Testis (tissue), 3 donors: ENCODE results near the gene C1S. TPM values are rescaled to one million over a fixed set of nuclear protein-coding genes. Genes with fewer than 3 reads are reported as not detected.

Experiments
- DNase-seq: peaks from one replicate; pipeline ENCODE4 v3.0.0-alpha.2; 2019
- H3K27ac ChIP-seq, 2 donors: fragments of 200-600 bp; sonication (generic); one replicate each; pipeline ENCODE4 v1.5.1; 2019
- H3K27me3 ChIP-seq: fragments of 200-600 bp; sonication (generic); one replicate; pipeline ENCODE4 v1.5.1; 2019
- H3K36me3 ChIP-seq: fragments of 200-600 bp; sonication (generic); one replicate; pipeline ENCODE4 v1.5.1; 2017; ENCODE audit warnings: low read depth; ENCODE audit errors: missing control alignments
- H3K4me1 ChIP-seq: fragments of 200-600 bp; sonication (generic); one replicate; pipeline ENCODE4 v1.5.1; 2019
- H3K4me3 ChIP-seq, 2 donors: fragments of 200-600 bp; sonication (generic); one replicate each; pipeline ENCODE4 v1.5.1; 2017 to 2019
- H3K9me3 ChIP-seq: fragments of 200-600 bp; sonication (generic); one replicate; pipeline ENCODE4 v1.5.1; 2017
- POLR2A ChIP-seq: fragments of 450-650 bp; IDR thresholded peaks from one replicate; pipeline ENCODE4 v1.6.1; 2017; ENCODE audit warnings: antibody characterized with exemption, mild to moderate bottlenecking, moderate library complexity
- WGBS, 2 donors: methylation state at CpG; one replicate each; pipeline ENCODE4 v1.1.5; 2018; 5-methylcytosine and 5-hydroxymethylcytosine counted together
- intact Hi-C: fragments of 100-400 bp; cut with DNase I; formaldehyde crosslinking; loops from one replicate; pipeline ENCODE4 v1.15.1; 2023; ENCODE audit warnings: low total_unique reads
- polyA plus RNA-seq: library from polyadenylated mRNA; stranded (reverse); fragments of 350-450 nt; fragmentation: Illumina TruSeq; extraction: RNeasy Lipid Tissue Mini Kit (QIAGEN cat#74804); gene quantifications from one replicate; pipeline ENCODE4 v1.2.3, GENCODE V29; 2014; ENCODE audit warnings: low read depth, low replicate concordance; ENCODE audit not compliant: insufficient read depth
- total RNA-seq, 2 donors: library from RNA; depleted of rRNA; stranded (reverse); fragments of >200 nt; gene quantifications; one replicate each; pipeline ENCODE4 v1.2.3, GENCODE V29; 2016
- TF ChIP-seq, protein P1 (sequence below), 3 experiments: fragments of 450-650 bp in 2 of 3; fragments of 200-600 bp in 1 of 3; sonication (generic) in 1 of 3; IDR thresholded peaks; one replicate each; pipeline ENCODE4 v1.5.1; 2016 to 2019; ENCODE audit warnings: antibody characterized with exemption in 3 of 3, mild to moderate bottlenecking in 2 of 3, moderate library complexity in 1 of 3

C1S gene
- total and polyA plus RNA-seq, 3 donors from 2014 or later = 86.1 to 271 (median 190) TPM

DNA sequence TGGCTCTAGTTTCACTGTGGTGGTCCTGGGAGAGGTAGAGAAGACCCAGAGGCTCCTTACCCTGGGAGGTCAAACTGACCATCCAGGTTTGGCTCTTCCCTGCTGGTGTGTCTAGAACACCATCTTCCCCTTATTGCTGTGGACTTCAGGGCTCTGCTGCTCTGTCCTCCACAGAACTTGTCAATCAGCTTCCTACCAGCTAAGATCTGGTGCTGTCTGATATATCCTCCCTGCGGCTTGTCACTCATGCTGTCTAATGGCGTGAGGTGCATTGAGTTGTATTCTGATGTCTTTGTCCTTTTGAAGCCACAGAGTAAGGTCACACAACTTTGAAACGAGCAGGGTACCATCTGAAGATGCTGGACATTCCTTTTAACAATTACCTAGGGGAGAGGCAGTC is 55.7 kb downstream of the C1S start:
- no peak for DNase-seq
- Histone ChIP-seq H3K27ac (no peak overlapping the region), H3K36me3 (no peaks in the 10 kb centered on the region), H3K9me3 (no peaks in the 10 kb centered on the region), H3K4me3 (no peak overlapping the region), H3K27me3 (no peaks in the 10 kb centered on the region), H3K4me1 (peaks cover 17% of the 10 kb centered on the region)
- WGBS, 2 donors = 90% methylated on average over 3 of the region's 3 CpGs
- intact Hi-C loops = no loop called here
- TF ChIP-seq, protein P1, sequence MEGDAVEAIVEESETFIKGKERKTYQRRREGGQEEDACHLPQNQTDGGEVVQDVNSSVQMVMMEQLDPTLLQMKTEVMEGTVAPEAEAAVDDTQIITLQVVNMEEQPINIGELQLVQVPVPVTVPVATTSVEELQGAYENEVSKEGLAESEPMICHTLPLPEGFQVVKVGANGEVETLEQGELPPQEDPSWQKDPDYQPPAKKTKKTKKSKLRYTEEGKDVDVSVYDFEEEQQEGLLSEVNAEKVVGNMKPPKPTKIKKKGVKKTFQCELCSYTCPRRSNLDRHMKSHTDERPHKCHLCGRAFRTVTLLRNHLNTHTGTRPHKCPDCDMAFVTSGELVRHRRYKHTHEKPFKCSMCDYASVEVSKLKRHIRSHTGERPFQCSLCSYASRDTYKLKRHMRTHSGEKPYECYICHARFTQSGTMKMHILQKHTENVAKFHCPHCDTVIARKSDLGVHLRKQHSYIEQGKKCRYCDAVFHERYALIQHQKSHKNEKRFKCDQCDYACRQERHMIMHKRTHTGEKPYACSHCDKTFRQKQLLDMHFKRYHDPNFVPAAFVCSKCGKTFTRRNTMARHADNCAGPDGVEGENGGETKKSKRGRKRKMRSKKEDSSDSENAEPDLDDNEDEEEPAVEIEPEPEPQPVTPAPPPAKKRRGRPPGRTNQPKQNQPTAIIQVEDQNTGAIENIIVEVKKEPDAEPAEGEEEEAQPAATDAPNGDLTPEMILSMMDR (IDR thresholded peaks at IDR 0.05) = no peak
- no peak for TF ChIP-seq POLR2A

DNA sequence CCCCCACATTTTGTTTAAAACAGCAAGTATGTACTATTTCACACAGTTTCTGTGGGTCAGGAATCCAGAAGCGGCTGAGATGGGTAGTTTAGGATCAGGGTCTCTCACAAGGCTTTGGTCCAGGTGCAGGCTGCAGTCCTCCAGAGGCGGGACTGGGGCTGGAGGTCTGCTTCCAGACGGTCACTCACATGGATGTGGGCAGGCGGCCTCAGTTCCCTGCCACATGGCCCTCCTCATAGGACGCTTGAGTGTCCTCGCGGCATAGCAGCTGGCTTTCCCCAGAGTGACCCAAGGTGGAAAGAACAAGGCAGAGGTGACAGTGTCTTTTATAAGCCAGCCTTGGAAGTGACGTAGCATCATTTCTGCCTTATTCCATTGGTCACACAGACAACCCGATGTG is 56.4 kb downstream of the C1S start:
- Histone ChIP-seq H3K27me3 (no peaks in the 10 kb centered on the region), H3K4me3 (no peak overlapping the region), H3K27ac (no peak overlapping the region), H3K36me3 (no peaks in the 10 kb centered on the region), H3K9me3 (no peaks in the 10 kb centered on the region), H3K4me1 (peaks cover 12% of the 10 kb centered on the region)
- 91 to 97% methylated on average over 9 of the region's 9 CpGs for WGBS, 2 donors
- DNase-seq = no peak
- intact Hi-C loops = no loop called here
- TF ChIP-seq, protein P1 (IDR thresholded peaks at IDR 0.05) = no peak
- no peak for TF ChIP-seq POLR2A

GRCh38 chr12:7117670-7118069 is 57.2 kb downstream of the C1S start:
- H3K27ac ChIP-seq = no peak overlapping the region
- intact Hi-C loops = no loop called here
- H3K27me3 ChIP-seq = no peaks in the 10 kb centered on the region
- DNase-seq = no peak
- WGBS, 2 donors = 92% methylated on average over 3 of the region's 3 CpGs
- no peaks in the 10 kb centered on the region for H3K36me3 ChIP-seq
- no peak overlapping the region for H3K4me3 ChIP-seq
- no peak for TF ChIP-seq POLR2A
- TF ChIP-seq, protein P1 (IDR thresholded peaks at IDR 0.05) = no peak
- H3K9me3 ChIP-seq = no peaks in the 10 kb centered on the region
- H3K4me1 ChIP-seq = peaks cover 8% of the 10 kb centered on the region

- Histone ChIP-seq H3K9me3 (no peaks in the 10 kb centered on the region), H3K36me3 (no peaks in the 10 kb centered on the region), H3K4me3 (no peak overlapping the region), H3K27me3 (no peaks in the 10 kb centered on the region), H3K27ac (no peak overlapping the region), H3K4me1 (peaks cover 12% of the 10 kb centered on the region)
- no peak for DNase-seq
- intact Hi-C loops = no loop called here
- WGBS, 2 donors = 75 to 95% methylated on average over 3 of the region's 3 CpGs
- no peak for TF ChIP-seq POLR2A
- TF ChIP-seq, protein P1 (IDR thresholded peaks at IDR 0.05) = no peak
Observed at GRCh38 chr12:7118881-7119280, 58.4 kb downstream of the C1S start.

DNA sequence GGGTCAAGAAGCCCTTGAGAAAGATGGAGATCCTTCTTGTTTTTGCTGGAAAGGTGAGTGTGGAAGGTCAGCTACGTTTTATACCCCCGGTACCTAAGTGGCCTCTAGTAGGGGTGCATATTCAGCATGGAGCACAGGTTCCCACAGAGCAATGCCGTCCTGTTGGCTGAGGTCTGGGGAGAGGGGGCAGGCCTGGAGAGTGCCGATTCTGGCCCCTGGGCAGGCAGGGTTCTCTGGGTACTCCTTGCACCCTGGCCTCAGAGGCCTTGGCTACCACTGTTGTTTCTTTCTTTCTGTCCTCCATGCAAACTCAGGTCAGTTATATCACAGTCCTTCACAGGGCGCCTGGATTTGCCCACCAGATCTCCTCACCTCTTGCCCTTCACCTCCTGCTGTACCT is 59.6 kb downstream of the C1S start:
- Histone ChIP-seq H3K36me3 (no peaks in the 10 kb centered on the region), H3K27ac (no peak overlapping the region), H3K4me3 (no peak overlapping the region), H3K27me3 (no peaks in the 10 kb centered on the region), H3K9me3 (no peaks in the 10 kb centered on the region), H3K4me1 (peaks cover 13% of the 10 kb centered on the region)
- intact Hi-C loops = no loop called here
- WGBS, 2 donors = 93 to 95% methylated on average over 5 of the region's 5 CpGs
- TF ChIP-seq, protein P1 (IDR thresholded peaks at IDR 0.05) = no peak
- no peak for TF ChIP-seq POLR2A
- DNase-seq = no peak
